ENCODE measurements around the gene CSNK2B. TPM values are rescaled to one million over a fixed set of nuclear protein-coding genes. Genes with fewer than 3 reads are reported as not detected.

CSNK2B gene
- total and polyA plus RNA-seq, 9 of the 15 experiments (the other 6 are each of a cell fraction or from before 2014, with no cell fraction given), result 120 to 1,126 (median 529) TPM

DNA sequence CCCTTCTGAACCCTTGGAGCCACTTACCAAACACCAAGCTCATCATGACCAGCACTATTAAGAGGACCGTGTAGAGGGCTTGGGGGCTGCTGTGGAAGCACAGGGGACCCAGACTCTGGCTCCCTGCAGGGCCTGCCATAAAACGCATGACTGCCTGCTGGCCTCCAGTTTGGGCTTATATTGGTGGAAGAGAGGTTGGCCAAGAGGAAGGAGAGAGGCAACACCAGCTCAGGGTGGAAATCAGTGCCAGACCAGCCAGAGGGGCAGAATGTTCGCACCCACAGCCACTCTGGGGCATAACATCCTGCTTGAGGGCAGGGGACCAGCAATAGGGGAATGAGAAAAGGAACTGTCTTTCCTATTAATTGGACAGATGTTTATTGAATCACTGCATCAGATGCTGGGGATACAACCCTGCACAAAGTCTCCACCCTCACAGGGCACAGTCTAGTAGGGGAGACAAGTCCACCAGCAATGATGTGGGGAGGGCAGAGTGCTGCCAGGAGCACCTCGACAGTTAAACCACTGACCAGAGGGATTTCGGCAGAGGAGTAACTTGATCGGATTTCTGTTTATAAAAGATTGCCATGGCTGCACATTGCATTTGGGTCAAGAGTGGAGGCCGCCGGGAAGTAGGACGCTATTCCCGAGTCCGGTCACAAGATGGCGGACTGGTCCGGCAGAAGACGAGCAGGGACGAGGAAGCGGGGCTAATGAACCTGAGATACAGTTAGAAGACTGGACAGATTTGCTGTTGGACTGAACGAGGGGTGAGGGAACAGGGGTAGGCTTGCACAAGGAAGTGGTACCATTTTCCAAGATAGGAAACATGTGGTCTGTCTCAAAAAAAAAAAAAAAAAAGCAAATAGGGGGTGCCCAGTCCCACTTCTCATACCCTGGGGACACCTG is 14.6 kb downstream of the CSNK2B start, which contains the start of gene LY6G5C (continued):
- no peak for TF ChIP-seq ZNF699 (CRISPR knock-in tag; IDR thresholded peaks at IDR 0.05; ENCODE audit: insufficient replicate concordance)
- no peak for TF ChIP-seq DACH1 (IDR thresholded peaks at IDR 0.05; ENCODE audit: partially characterized antibody)
- peak; percentile 93 for TF ChIP-seq STAG1 (CRISPR knock-in tag; IDR thresholded peaks at IDR 0.05; ENCODE audit: borderline replicate concordance)
- no peak for TF ChIP-seq FIP1L1 (IDR thresholded peaks at IDR 0.05; ENCODE audit: low read depth, low read length, poor library complexity, severe bottlenecking)
- TF ChIP-seq, protein P1, sequence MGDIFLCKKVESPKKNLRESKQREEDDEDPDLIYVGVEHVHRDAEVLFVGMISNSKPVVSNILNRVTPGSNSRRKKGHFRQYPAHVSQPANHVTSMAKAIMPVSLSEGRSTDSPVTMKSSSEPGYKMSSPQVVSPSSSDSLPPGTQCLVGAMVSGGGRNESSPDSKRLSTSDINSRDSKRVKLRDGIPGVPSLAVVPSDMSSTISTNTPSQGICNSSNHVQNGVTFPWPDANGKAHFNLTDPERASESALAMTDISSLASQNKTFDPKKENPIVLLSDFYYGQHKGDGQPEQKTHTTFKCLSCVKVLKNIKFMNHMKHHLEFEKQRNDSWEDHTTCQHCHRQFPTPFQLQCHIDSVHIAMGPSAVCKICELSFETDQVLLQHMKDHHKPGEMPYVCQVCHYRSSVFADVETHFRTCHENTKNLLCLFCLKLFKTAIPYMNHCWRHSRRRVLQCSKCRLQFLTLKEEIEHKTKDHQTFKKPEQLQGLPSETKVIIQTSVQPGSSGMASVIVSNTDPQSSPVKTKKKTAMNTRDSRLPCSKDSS (IDR thresholded peaks at IDR 0.05; ENCODE audit: low read depth, partially characterized antibody), result no peak
- TF ChIP-seq ETV1 (tag; conservative IDR thresholded peaks at IDR 0.05; ENCODE audit: low read depth), result peak; percentile 41; the same call in 1 of the 2 replicates
- TF ChIP-seq RAD21 (CRISPR knock-in tag; conservative IDR thresholded peaks at IDR 0.05 in 1 of 2, IDR thresholded peaks at IDR 0.05 in 1 of 2), result peak; percentile 99 to 100
- no peak for TF ChIP-seq ELF2 (CRISPR knock-in tag; IDR thresholded peaks at IDR 0.05)
- no peak for TF ChIP-seq GTF2A2 (tag; IDR thresholded peaks at IDR 0.05)
- no peak for TF ChIP-seq SIN3B (IDR thresholded peaks at IDR 0.05; ENCODE audit: low read depth)
- TF ChIP-seq, protein P2, sequence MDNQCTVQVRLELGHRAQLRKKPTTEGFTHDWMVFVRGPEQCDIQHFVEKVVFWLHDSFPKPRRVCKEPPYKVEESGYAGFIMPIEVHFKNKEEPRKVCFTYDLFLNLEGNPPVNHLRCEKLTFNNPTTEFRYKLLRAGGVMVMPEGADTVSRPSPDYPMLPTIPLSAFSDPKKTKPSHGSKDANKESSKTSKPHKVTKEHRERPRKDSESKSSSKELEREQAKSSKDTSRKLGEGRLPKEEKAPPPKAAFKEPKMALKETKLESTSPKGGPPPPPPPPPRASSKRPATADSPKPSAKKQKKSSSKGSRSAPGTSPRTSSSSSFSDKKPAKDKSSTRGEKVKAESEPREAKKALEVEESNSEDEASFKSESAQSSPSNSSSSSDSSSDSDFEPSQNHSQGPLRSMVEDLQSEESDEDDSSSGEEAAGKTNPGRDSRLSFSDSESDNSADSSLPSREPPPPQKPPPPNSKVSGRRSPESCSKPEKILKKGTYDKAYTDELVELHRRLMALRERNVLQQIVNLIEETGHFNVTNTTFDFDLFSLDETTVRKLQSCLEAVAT (IDR thresholded peaks at IDR 0.05), result no peak
- TF ChIP-seq, protein P3, sequence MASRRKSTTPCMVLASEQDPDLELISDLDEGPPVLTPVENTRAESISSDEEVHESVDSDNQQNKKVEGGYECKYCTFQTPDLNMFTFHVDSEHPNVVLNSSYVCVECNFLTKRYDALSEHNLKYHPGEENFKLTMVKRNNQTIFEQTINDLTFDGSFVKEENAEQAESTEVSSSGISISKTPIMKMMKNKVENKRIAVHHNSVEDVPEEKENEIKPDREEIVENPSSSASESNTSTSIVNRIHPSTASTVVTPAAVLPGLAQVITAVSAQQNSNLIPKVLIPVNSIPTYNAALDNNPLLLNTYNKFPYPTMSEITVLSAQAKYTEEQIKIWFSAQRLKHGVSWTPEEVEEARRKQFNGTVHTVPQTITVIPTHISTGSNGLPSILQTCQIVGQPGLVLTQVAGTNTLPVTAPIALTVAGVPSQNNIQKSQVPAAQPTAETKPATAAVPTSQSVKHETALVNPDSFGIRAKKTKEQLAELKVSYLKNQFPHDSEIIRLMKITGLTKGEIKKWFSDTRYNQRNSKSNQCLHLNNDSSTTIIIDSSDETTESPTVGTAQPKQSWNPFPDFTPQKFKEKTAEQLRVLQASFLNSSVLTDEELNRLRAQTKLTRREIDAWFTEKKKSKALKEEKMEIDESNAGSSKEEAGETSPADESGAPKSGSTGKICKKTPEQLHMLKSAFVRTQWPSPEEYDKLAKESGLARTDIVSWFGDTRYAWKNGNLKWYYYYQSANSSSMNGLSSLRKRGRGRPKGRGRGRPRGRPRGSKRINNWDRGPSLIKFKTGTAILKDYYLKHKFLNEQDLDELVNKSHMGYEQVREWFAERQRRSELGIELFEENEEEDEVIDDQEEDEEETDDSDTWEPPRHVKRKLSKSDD (conservative IDR thresholded peaks at IDR 0.05; ENCODE audit: low read length), result no peak
- peak; percentile 50; the same call in 1 of the 2 replicates for TF ChIP-seq ETV5 (CRISPR knock-in tag; IDR thresholded peaks at IDR 0.05; ENCODE audit: low read depth)
- no peak for TF ChIP-seq EHMT2 (IDR thresholded peaks at IDR 0.05)
- TF ChIP-seq ESRRA (IDR thresholded peaks at IDR 0.05; ENCODE audit: borderline replicate concordance, low read depth), result no peak
- TF ChIP-seq SAP30 (IDR thresholded peaks at IDR 0.05; ENCODE audit: borderline replicate concordance, insufficient read depth, low read depth, low read length, poor library complexity, severe bottlenecking), result no peak
- no peak for TF ChIP-seq PTBP1 (IDR thresholded peaks at IDR 0.05; ENCODE audit: low read depth, low read length)
- 0 out of 4 replicates have a peak, but pooled peaks of 1 of the 2 experiments have one; percentile 11 for TF ChIP-seq NONO (IDR thresholded peaks at IDR 0.05; ENCODE audit: low read depth in 2 of 2, low read length in 1 of 2)
